Thyroid gland (tissue), 4 donors: ENCODE data around the gene COTL1.

Experiments used
- CTCF ChIP-seq, 6 experiments: fragments of 200-600 bp in 3 of 6; fragments of 450-650 bp in 3 of 6; sonication (generic) in 3 of 6; IDR thresholded peaks; one replicate each; pipeline ENCODE4 v1.5.1; 2016 to 2019; ENCODE audit warnings: antibody characterized with exemption in 6 of 6, mild to moderate bottlenecking in 2 of 6, inconsistent platforms in 1 of 6, moderate library complexity in 1 of 6
- POLR2A ChIP-seq, 2 donors: fragments of 450-650 bp; IDR thresholded peaks; one replicate each; pipeline ENCODE4 v1.6.1; 2017; ENCODE audit warnings: antibody characterized with exemption in 2 of 2, mild to moderate bottlenecking in 2 of 2, moderate library complexity in 1 of 2

DNA sequence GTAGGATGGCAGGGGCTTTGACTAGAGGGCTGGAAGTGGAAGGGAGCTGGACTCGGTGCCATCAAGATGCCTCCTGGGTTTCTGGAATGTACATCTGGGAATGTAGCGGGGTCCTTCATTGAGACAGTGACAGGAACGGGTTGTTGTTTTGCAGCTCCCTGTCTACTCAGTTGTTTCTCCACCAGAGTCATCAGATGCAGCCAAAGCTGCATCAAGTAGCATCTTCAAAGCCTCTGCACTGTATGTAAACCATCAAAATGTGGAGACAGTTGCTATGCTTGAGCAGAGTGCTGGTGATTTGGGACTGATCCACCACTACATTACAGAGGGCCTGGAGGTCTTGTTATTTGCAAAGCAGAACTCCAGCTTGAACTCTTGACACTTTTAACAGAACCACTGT lies 88.3 kb downstream of the COTL1 start:
- TF ChIP-seq CTCF (IDR thresholded peaks at IDR 0.05) (no peak), POLR2A (IDR thresholded peaks at IDR 0.05) (no peak)
